ENCODE measurements around the gene RSBN1.
A peak's percentile ranks its signal among the peaks of the same experiment; 100 is the strongest.

The RSBN1 gene

GRCh38 chr1:113818578-113818977 lies 6.3 kb upstream of the RSBN1 start:
- TF ChIP-seq, protein P1, sequence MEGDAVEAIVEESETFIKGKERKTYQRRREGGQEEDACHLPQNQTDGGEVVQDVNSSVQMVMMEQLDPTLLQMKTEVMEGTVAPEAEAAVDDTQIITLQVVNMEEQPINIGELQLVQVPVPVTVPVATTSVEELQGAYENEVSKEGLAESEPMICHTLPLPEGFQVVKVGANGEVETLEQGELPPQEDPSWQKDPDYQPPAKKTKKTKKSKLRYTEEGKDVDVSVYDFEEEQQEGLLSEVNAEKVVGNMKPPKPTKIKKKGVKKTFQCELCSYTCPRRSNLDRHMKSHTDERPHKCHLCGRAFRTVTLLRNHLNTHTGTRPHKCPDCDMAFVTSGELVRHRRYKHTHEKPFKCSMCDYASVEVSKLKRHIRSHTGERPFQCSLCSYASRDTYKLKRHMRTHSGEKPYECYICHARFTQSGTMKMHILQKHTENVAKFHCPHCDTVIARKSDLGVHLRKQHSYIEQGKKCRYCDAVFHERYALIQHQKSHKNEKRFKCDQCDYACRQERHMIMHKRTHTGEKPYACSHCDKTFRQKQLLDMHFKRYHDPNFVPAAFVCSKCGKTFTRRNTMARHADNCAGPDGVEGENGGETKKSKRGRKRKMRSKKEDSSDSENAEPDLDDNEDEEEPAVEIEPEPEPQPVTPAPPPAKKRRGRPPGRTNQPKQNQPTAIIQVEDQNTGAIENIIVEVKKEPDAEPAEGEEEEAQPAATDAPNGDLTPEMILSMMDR (conservative IDR thresholded peaks at IDR 0.05; ENCODE audit: control insufficient read depth, insufficient read depth, low read depth, low read length): no peak
- H3K4me3 ChIP-seq (ENCODE audit: control insufficient read depth, low read depth, low read length): no peak overlapping the region
- DNase-seq (ENCODE audit: low read depth): no peak

- TF ChIP-seq, protein P1 (conservative IDR thresholded peaks at IDR 0.05; ENCODE audit: control insufficient read depth, insufficient read depth, low read depth, low read length): no peak
- no peak overlapping the region for H3K4me3 ChIP-seq (ENCODE audit: control insufficient read depth, low read depth, low read length)
- no peak for DNase-seq (ENCODE audit: low read depth)
Measured at GRCh38 chr1:113813218-113813617, 942 bp upstream of the RSBN1 start.

- TF ChIP-seq, protein P1 (conservative IDR thresholded peaks at IDR 0.05; ENCODE audit: control insufficient read depth, insufficient read depth, low read depth, low read length): no peak
- H3K4me3 ChIP-seq (ENCODE audit: control insufficient read depth, low read depth, low read length): peak overlapping the region; percentile 61
- no peak for DNase-seq (ENCODE audit: low read depth)
Measured at GRCh38 chr1:113812661-113813135, 422 bp upstream of the RSBN1 start.

DNA sequence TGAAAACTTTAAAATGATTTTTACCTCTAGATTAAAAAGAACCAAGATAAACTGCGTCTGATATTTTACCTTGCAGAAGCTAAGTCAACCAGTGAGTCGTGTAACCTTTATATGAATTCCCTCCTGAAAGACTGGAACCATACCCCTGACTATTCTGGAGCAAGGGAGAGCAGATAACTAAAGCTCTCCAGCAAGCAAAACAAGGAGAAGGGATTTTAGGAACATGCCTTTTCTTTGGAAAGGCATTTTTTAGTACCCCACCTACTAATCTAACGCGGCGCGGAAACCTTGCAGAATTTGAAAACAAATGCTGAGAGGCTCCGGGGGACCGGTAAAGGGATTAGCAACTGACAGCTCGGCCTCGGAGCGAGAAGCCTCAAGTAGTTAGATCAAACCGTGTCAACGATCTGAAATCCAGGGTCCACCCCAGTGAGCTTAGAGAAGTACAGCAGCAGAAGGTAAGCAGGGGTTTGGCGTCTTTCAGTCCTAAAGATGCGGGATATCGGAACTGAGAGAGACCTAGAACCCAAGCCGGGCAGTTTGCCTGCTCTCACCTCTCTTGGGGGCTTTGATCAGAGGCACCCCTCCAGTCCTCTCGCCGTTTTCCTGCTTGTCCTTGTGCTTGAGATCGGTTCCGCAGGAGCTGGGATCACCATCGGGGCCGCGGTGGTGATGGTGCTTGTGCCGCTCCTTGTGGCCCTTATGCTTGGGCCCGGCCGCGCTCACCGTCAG lies 954 bp downstream of the RSBN1 start:
- DNase-seq (ENCODE audit: low read depth): peak; percentile 23
- H3K4me3 ChIP-seq (ENCODE audit: control insufficient read depth, low read depth, low read length): peak overlapping the region; percentile 98
- TF ChIP-seq, protein P1 (conservative IDR thresholded peaks at IDR 0.05; ENCODE audit: control insufficient read depth, insufficient read depth, low read depth, low read length): no peak

GRCh38 chr1:113809670-113810602 lies 2.3 kb downstream of the RSBN1 start:
- DNase-seq (ENCODE audit: low read depth): no peak
- peak overlapping the region; percentile 98 for H3K4me3 ChIP-seq (ENCODE audit: control insufficient read depth, low read depth, low read length)
- TF ChIP-seq, protein P1 (conservative IDR thresholded peaks at IDR 0.05; ENCODE audit: control insufficient read depth, insufficient read depth, low read depth, low read length): no peak

DNA sequence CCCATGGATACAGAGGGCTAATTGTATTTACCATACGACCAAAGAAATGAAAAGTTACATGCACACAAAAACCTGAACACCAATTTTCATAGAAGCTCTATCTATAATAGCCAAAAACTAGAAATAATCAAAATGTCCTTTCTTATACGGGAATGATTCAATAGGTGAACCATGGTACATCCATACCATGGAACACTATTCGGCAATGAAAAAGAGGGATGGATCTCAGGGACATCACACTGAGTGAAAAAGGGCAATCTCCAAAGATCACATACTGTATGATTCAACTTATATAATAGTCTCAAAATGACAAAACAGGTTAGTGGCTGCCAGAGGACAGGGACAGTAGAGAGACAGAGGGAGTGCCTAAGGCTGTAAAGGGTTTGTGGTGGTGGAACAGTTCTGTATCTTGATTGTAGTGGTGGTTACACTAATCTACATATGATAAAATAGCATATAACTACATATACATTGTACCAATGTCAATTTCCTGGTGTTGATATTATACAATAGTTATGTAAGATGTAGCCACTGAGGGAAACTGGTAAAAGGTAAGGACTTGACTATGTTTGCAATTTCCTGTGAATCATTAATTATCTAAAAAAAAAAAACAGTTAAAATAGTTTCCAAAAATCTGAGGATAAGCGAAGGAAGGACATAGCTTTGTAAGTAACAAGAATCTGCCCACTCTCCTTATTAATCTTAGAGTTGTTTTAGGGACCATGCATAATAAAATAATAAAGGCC lies 3.7 kb downstream of the RSBN1 start:
- TF ChIP-seq, protein P1 (conservative IDR thresholded peaks at IDR 0.05; ENCODE audit: control insufficient read depth, insufficient read depth, low read depth, low read length): no peak
- no peak overlapping the region for H3K4me3 ChIP-seq (ENCODE audit: control insufficient read depth, low read depth, low read length)
- no peak for DNase-seq (ENCODE audit: low read depth)

Data from fibroblast of mammary gland (primary cell).